HG03095 (cell line): ENCODE data around the gene PPM1N.
"Not testable (repeated sequence)": the region's sequence is repeated elsewhere in the genome, so short reads cannot be mapped to it uniquely, and the experiment has no call there.

Source experiments
- ATAC-seq: cut with Tn5 transposase; IDR thresholded peaks from one replicate; pipeline ENCODE4 v1.9.1; 2021; ENCODE audit warnings: moderate library complexity; ENCODE audit not compliant: unreplicated experiment

Gene PPM1N

GRCh38 chr19:45507872-45508416 is 9.7 kb downstream of the PPM1N start:
- no peak for ATAC-seq

- no peak for ATAC-seq
Observed at GRCh38 chr19:45508417-45508860, 10.2 kb downstream of the PPM1N start.

DNA sequence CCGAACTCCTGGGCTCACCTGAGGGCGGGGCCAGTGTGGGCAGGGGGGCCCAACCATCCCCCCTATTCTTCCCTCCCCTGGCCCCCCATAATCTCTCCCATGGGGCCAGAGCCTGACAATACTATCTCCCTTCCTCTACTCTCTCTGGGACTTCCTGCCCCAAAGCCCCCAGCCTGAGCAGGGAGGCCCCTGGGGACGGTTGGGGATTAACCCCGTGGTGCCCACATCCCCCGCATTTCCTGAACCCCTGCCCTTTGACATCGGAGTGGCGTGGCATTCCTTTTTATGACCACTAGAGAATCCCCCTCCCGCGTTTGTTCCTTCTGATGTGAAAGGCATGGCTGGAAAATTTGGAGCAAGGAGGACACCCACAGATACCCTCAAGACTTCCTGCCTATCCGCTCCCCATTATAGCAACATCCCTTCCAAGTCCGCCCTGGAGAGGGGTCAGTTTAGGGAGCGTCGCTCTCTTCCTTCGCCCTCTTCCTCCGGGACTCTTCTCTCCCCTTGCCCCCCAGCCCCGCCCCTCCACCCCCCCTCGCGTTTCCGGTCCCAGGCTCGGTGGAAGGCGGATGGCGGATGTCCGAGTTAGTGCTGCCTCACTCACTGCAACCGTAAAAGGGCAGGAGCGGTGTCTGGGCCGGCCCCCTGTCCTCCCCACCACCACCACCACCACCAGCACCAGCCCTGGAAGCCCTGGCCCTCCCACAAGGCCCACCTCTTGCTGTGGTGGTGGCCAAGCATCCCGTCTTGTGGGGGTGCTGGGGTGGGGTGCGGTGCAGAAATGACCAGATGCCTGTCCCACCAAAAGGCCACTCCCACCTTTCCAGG is 10.8 kb downstream of the PPM1N start:
- ATAC-seq: no peak

DNA sequence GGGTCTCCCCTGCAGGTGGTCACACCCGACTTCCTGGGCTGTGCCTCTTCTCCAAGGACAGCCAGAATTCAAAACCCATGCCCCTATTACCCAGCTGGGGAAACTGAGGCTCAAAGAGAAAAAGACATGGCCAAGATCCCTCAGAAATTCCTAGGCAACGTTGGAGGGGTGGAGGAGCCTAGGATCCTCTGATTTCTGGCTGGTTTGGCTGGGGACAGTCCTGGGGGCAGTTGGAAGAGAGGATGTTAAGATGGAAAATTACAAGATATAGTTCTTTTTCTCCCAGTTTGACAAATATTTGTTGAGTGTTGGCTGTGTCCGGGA is 11.4 kb downstream of the PPM1N start:
- no peak for ATAC-seq

GRCh38 chr19:45510352-45510751 is 12.1 kb downstream of the PPM1N start:
- not testable (repeated sequence) for ATAC-seq

- no peak for ATAC-seq
Observed at GRCh38 chr19:45511074-45511473, 12.8 kb downstream of the PPM1N start.

GRCh38 chr19:45512881-45513483 is 14.7 kb downstream of the PPM1N start:
- ATAC-seq: no peak

DNA sequence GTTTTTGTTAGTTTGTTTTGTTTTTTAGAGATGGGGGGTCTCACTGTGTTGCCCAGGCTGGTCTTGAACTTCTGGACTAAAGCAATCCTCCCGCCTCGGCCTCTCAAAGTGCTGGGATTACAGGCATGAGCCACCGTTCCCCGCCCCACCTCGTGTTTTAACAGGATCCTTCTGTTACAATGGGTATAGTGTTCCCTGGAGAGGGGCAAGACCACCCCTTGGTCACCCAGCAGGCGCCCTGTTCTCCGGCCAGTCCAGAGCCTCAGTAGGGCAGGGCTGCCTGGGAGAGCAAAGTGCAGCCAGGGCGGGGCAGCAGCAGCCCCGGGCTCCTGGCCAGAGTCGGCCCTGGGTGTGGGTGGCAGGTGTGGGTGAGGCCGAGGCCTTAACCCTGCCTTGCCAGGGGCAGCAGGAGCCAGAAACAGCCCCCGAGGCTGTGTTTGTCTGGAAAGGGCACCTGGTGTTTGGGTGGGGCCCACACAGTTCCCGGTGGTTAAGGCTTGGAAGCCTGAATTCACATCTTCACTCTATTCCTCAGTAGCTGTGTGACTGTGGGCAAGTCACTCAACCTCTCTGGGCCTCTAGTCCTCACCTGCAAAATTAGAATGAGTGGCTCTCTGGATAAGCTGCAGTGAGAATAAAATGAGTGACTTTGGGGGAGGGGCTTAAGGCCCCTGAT is 16.3 kb downstream of the PPM1N start:
- ATAC-seq: no peak

- ATAC-seq: no peak
Observed at GRCh38 chr19:45515081-45515624, 16.9 kb downstream of the PPM1N start.

GRCh38 chr19:45515807-45516401 is 17.7 kb downstream of the PPM1N start:
- ATAC-seq: no peak

GRCh38 chr19:45517238-45517637 is 19.0 kb downstream of the PPM1N start:
- ATAC-seq: no peak

GRCh38 chr19:45517641-45518468 is 19.6 kb downstream of the PPM1N start:
- ATAC-seq: no peak

DNA sequence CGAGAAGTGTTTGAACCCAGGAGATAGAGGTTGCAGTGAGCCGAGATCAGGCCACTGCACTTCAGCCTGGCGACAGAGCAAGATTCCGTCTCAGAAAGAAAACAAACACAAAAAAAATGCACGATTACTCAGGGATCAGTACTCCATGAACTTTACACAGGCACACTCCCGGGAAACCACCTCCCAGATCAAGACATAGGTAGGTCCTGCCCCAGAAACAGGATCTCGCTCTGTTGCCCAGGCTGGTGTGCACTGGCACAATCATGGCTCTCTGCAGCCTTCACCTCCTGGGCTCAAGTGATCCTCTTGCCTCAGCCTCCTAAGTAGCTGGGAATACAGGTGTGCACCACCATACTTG is 20.2 kb downstream of the PPM1N start:
- no peak for ATAC-seq

GRCh38 chr19:45522010-45522941 is 24.0 kb downstream of the PPM1N start:
- no peak for ATAC-seq

- ATAC-seq: no peak
Observed at GRCh38 chr19:45523642-45524256, 25.5 kb downstream of the PPM1N start.

GRCh38 chr19:45524575-45525129 is 26.4 kb downstream of the PPM1N start:
- ATAC-seq: no peak

GRCh38 chr19:45526143-45526542 is 27.9 kb downstream of the PPM1N start:
- no peak for ATAC-seq

GRCh38 chr19:45526971-45527370 is 28.7 kb downstream of the PPM1N start:
- ATAC-seq: no peak
